H9 (cell line): Measurements from ENCODE around the gene BRSK1. TPM values are rescaled to one million over a fixed set of nuclear protein-coding genes. Genes with fewer than 3 reads are reported as not detected.

Experiments
- DNase-seq: peaks from one replicate; pipeline ENCODE4 v3.0.0-alpha.2; 2017
- H2AFZ ChIP-seq: one replicate; pipeline ENCODE4 v1.6.1; 2013; ENCODE audit warnings: mild to moderate bottlenecking, low read length, control low read depth, moderate library complexity
- H2AK5ac ChIP-seq: 2 replicates; pipeline ENCODE4 v1.6.1; 2013; ENCODE audit warnings: low read length, control low read depth, mixed read lengths; ENCODE audit not compliant: insufficient read length
- H2BK120ac ChIP-seq: one replicate; pipeline ENCODE4 v1.6.1; 2013; ENCODE audit warnings: low read depth, mild to moderate bottlenecking, low read length, control low read depth, inconsistent platforms; ENCODE audit not compliant: poor library complexity, severe bottlenecking
- H2BK12ac ChIP-seq: 2 replicates; pipeline ENCODE4 v1.6.1; 2013; ENCODE audit warnings: low read length, control low read depth, mixed read lengths, low read depth; ENCODE audit not compliant: insufficient read length
- H2BK15ac ChIP-seq: 2 replicates; pipeline ENCODE4 v1.6.1; 2013; ENCODE audit warnings: low read depth, low read length, control low read depth
- H2BK20ac ChIP-seq: one replicate; pipeline ENCODE4 v1.6.1; 2013; ENCODE audit warnings: low read depth, mild to moderate bottlenecking, low read length, control low read depth, inconsistent platforms; ENCODE audit not compliant: poor library complexity, severe bottlenecking
- H2BK5ac ChIP-seq: 2 replicates; pipeline ENCODE4 v1.6.1; 2013; ENCODE audit warnings: low read length, control low read depth, mixed read lengths; ENCODE audit not compliant: insufficient read length
- H3K14ac ChIP-seq: 2 replicates; pipeline ENCODE4 v1.6.1; 2013; ENCODE audit warnings: low read length, control low read depth; ENCODE audit not compliant: insufficient read depth
- H3K18ac ChIP-seq: 2 replicates; pipeline ENCODE4 v1.6.1; 2013; ENCODE audit warnings: low read depth, mild to moderate bottlenecking, mixed read lengths, low read length, control low read depth; ENCODE audit not compliant: insufficient read length
- H3K23ac ChIP-seq: 2 replicates; pipeline ENCODE4 v1.6.1; 2013; ENCODE audit warnings: low read length, control low read depth, mixed read lengths, low read depth; ENCODE audit not compliant: insufficient read length
- H3K23me2 ChIP-seq: 2 replicates; pipeline ENCODE4 v1.6.1; 2013; ENCODE audit warnings: low read depth, mild to moderate bottlenecking, mixed read lengths, low read length, control low read depth; ENCODE audit not compliant: insufficient read length, poor library complexity, severe bottlenecking
- H3K27ac ChIP-seq: 2 replicates; pipeline ENCODE4 v1.5.1; 2013; ENCODE audit warnings: low read length, control low read depth, mixed read lengths, low read depth; ENCODE audit not compliant: insufficient read length
- H3K27me3 ChIP-seq: 2 replicates; pipeline ENCODE4 v1.6.1; 2013; ENCODE audit warnings: low read length, control low read depth, inconsistent platforms; ENCODE audit not compliant: insufficient read depth
- H3K4ac ChIP-seq: 2 replicates; pipeline ENCODE4 v1.6.1; 2013; ENCODE audit warnings: low read depth, mild to moderate bottlenecking, control low read depth, inconsistent platforms, low read length, moderate library complexity
- H3K4me1 ChIP-seq: 2 replicates; pipeline ENCODE4 v1.6.1; 2013; ENCODE audit warnings: low read length, control low read depth, inconsistent platforms; ENCODE audit not compliant: insufficient read depth
- H3K4me2 ChIP-seq: 2 replicates; pipeline ENCODE4 v1.6.1; 2013; ENCODE audit warnings: low read length, control low read depth, mixed read lengths; ENCODE audit not compliant: insufficient read length, insufficient read depth
- H3K56ac ChIP-seq: 2 replicates; pipeline ENCODE4 v1.6.1; 2013; ENCODE audit warnings: low read depth, mild to moderate bottlenecking, mixed read lengths, low read length, control low read depth; ENCODE audit not compliant: insufficient read length
- H3K79me1 ChIP-seq: 2 replicates; pipeline ENCODE4 v1.6.1; 2013; ENCODE audit warnings: low read depth, mild to moderate bottlenecking, moderate library complexity, low read length, control low read depth, inconsistent platforms; ENCODE audit not compliant: insufficient read depth, poor library complexity, severe bottlenecking
- H3K79me2 ChIP-seq: 2 replicates; pipeline ENCODE4 v1.6.1; 2013; ENCODE audit warnings: low read length, control low read depth, inconsistent platforms; ENCODE audit not compliant: insufficient read depth
- H3K9ac ChIP-seq: 2 replicates; pipeline ENCODE4 v1.6.1; 2013; ENCODE audit warnings: low read length, control low read depth, mixed read lengths; ENCODE audit not compliant: insufficient read length; ENCODE audit errors: extremely low read depth
- H3K9me3 ChIP-seq: one replicate; pipeline ENCODE4 v1.6.1; 2013; ENCODE audit warnings: low read depth, low read length, inconsistent platforms; ENCODE audit not compliant: control insufficient read depth
- H3T11ph ChIP-seq: one replicate; pipeline ENCODE4 v1.6.1; 2013; ENCODE audit warnings: mild to moderate bottlenecking, low read length, control low read depth, inconsistent platforms
- H4K20me1 ChIP-seq: one replicate; pipeline ENCODE4 v1.6.1; 2013; ENCODE audit not compliant: control insufficient read depth, insufficient read length, insufficient read depth
- H4K5ac ChIP-seq: 2 replicates; pipeline ENCODE4 v1.6.1; 2013; ENCODE audit warnings: low read depth, mild to moderate bottlenecking, mixed read lengths, low read length, control low read depth; ENCODE audit not compliant: insufficient read length
- H4K8ac ChIP-seq: replicated peaks from 2 replicates; pipeline ENCODE4 v1.6.1; 2013; ENCODE audit warnings: low read length, control low read depth, mixed read lengths, low read depth; ENCODE audit not compliant: insufficient read length
- H4K91ac ChIP-seq: 2 replicates; pipeline ENCODE4 v1.6.1; 2013; ENCODE audit warnings: low read depth, mild to moderate bottlenecking, moderate library complexity, mixed read lengths, low read length, control low read depth; ENCODE audit not compliant: insufficient read length
- H3K27ac Mint-ChIP-seq, 3 experiments: 2 replicates in 2 of 3; 3 replicates in 1 of 3; pipeline ENCODE4 v1.8.0; 2020 to 2021; ENCODE audit warnings: mixed read lengths in 3 of 3, mild to moderate bottlenecking in 1 of 3, moderate library complexity in 1 of 3
- H3K27me3 Mint-ChIP-seq: 2 replicates; pipeline ENCODE4 v1.8.0; 2021; ENCODE audit warnings: low read depth, mild to moderate bottlenecking, moderate library complexity, mixed read lengths
- H3K36me3 Mint-ChIP-seq, 3 experiments: 2 replicates in 2 of 3; 3 replicates in 1 of 3; pipeline ENCODE4 v1.8.0; 2020 to 2021; ENCODE audit warnings: low read depth in 3 of 3, mixed read lengths in 3 of 3; ENCODE audit not compliant: insufficient read depth in 1 of 3
- H3K4me1 Mint-ChIP-seq, 2 experiments: 2 replicates each; pipeline ENCODE4 v1.8.0; 2020; ENCODE audit warnings: mixed read lengths in 2 of 2
- H3K4me3 Mint-ChIP-seq, 2 experiments: 2 replicates in 1 of 2; 3 replicates in 1 of 2; pipeline ENCODE4 v1.8.0; 2020 to 2021; ENCODE audit warnings: mild to moderate bottlenecking in 2 of 2, mixed read lengths in 2 of 2, moderate library complexity in 1 of 2
- H3K9me3 Mint-ChIP-seq, 2 experiments: 2 replicates in 1 of 2; 3 replicates in 1 of 2; pipeline ENCODE4 v1.8.0; 2020; ENCODE audit warnings: mild to moderate bottlenecking in 2 of 2, mixed read lengths in 2 of 2, moderate library complexity in 1 of 2
- WGBS: extraction: QIAGEN DNeasy Blood & Tissue Kit; methylation state at CpG from one replicate; pipeline ENCODE4 v1.1.7; 2013; ENCODE audit warnings: missing lambda C conversion rate, low lambda C conversion rate, mixed read lengths; ENCODE audit not compliant: insufficient read length; ENCODE audit errors: extremely low coverage; 5-methylcytosine and 5-hydroxymethylcytosine counted together
- total RNA-seq: library from RNA; stranded (reverse); gene quantifications from 2 replicates; pipeline ENCODE4 v1.2.1, GENCODE V29; 2021
- TF ChIP-seq, protein P1 (sequence below): fragments of 200-600 bp; sonication (generic); conservative IDR thresholded peaks from 3 replicates; pipeline ENCODE4 v1.8.0; 2021; ENCODE audit warnings: antibody characterized with exemption, mild to moderate bottlenecking

BRSK1 gene
- total RNA-seq, 1 experiment from 2014 or later: 43.5 TPM

DNA sequence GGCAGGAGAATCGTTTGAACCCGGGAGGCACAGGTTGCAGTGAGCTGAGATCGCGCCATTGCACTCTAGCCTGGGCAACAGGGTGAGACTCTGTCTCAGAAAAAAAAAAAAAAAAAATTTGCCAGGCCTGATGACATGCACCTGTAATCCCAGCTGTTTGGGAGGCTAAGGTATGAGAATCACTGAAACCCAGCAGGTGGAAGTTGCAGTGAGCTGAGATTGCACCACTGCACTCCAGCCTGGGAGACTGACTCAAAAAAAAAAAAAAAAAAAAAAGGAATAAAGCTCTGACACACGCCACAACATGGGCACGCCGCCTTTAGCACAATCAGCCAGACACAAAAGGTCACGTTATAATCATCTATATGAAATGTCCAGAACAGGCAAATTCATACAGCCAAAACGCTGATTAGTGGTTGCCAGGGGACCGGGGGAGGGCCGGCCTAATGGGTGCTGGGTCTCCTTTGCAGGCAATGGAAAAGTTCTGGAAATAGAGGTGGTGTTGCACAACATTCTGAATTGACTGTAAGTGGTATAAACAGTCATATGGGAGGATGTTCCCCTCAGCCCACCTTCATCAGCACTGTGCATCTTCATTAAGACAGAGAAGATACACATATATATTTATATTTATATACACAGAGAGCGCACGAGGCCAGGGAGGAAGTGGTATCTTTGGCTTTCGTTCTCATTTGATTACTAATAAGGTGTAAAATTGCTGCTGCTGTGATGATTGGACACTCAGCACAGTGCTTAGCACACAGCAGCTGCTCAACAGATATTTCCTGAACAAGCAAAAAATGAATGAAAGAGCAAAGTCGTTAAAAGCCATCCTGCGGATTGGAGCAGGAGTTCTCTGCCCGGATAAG, 7.7 kb upstream of the BRSK1 start:
- Histone ChIP-seq H3K27me3 (no peaks in the 10 kb centered on the region), H3K4ac (no peak overlapping the region), H2BK12ac (no peak overlapping the region), H3K27ac (no peak overlapping the region), H3K79me2 (no peaks in the 10 kb centered on the region), H2AK5ac (no peak overlapping the region), H3K14ac (no peak overlapping the region), H2BK20ac (no peak overlapping the region), H4K8ac (no peak overlapping the region), H4K5ac (no peak overlapping the region), H2BK5ac (no peak overlapping the region), H3T11ph (no peak overlapping the region), H3K23me2 (peaks cover 4% of the 10 kb centered on the region), H3K4me2 (no peak overlapping the region), H3K9me3 (no peaks in the 10 kb centered on the region), H2BK120ac (no peak overlapping the region), H4K91ac (no peak overlapping the region), H3K79me1 (no peaks in the 10 kb centered on the region), H4K20me1 (no peaks in the 10 kb centered on the region), H3K23ac (no peak overlapping the region), H3K4me1 (no peaks in the 10 kb centered on the region; the same call in 1 of the 2 replicates), H2AFZ (no peak overlapping the region), H3K56ac (no peak overlapping the region), H3K18ac (no peak overlapping the region), H2BK15ac (no peak overlapping the region), H3K9ac (no peak overlapping the region)
- Mint-ChIP-seq H3K27me3 (no peaks in the 10 kb centered on the region; the same call in 1 of the 2 replicates), H3K9me3 (no peaks in the 10 kb centered on the region), H3K36me3 (peaks cover 5 to 28% (median 20%) of the 10 kb centered on the region in 3 experiments; a peak in 6 of 7 replicates), H3K4me1 (peaks cover 11 to 12% of the 10 kb centered on the region in 2 experiments), H3K4me3 (peak overlapping the region in 1 of 2 experiments; percentile 19; a peak in 1 of 5 replicates), H3K27ac (no peak overlapping the region)
- DNase-seq: no peak
- TF ChIP-seq, protein P1, sequence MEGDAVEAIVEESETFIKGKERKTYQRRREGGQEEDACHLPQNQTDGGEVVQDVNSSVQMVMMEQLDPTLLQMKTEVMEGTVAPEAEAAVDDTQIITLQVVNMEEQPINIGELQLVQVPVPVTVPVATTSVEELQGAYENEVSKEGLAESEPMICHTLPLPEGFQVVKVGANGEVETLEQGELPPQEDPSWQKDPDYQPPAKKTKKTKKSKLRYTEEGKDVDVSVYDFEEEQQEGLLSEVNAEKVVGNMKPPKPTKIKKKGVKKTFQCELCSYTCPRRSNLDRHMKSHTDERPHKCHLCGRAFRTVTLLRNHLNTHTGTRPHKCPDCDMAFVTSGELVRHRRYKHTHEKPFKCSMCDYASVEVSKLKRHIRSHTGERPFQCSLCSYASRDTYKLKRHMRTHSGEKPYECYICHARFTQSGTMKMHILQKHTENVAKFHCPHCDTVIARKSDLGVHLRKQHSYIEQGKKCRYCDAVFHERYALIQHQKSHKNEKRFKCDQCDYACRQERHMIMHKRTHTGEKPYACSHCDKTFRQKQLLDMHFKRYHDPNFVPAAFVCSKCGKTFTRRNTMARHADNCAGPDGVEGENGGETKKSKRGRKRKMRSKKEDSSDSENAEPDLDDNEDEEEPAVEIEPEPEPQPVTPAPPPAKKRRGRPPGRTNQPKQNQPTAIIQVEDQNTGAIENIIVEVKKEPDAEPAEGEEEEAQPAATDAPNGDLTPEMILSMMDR: no peak
- no CpG with 5 or more reads among the region's 17 CpGs for WGBS
